Colonic mucosa (tissue), 4 donors: ENCODE data around the gene RPGR. TPM values are rescaled to one million over a fixed set of nuclear protein-coding genes. Genes with fewer than 3 reads are reported as not detected.

ENCODE experiments used
- DNase-seq: peaks from one replicate; pipeline ENCODE4 v3.0.0-alpha.2; 2020
- H3K27ac ChIP-seq: fragments of 200-600 bp; one replicate; pipeline ENCODE4 v1.8.0; 2021
- H3K27me3 ChIP-seq: fragments of 200-600 bp; one replicate; pipeline ENCODE4 v1.8.0; 2021
- H3K36me3 ChIP-seq: fragments of 200-600 bp; one replicate; pipeline ENCODE4 v1.8.0; 2021
- H3K4me1 ChIP-seq: fragments of 200-600 bp; one replicate; pipeline ENCODE4 v1.8.0; 2021; ENCODE audit warnings: mild to moderate bottlenecking
- H3K4me3 ChIP-seq: fragments of 200-600 bp; one replicate; pipeline ENCODE4 v1.8.0; 2021
- H3K9ac ChIP-seq, 2 donors: one replicate each; pipeline ENCODE4 v1.7.0; 2013; ENCODE audit warnings: control low read depth in 2 of 2, low read depth in 2 of 2, low read length in 2 of 2
- H3K9me3 ChIP-seq: fragments of 200-600 bp; one replicate; pipeline ENCODE4 v1.8.0; 2021
- CTCF ChIP-seq: fragments of 200-600 bp; IDR thresholded peaks from one replicate; pipeline ENCODE4 v1.8.0; 2022; ENCODE audit warnings: antibody characterized with exemption, mild to moderate bottlenecking
- intact Hi-C: fragments of 100-400 bp; cut with DNase I; formaldehyde crosslinking; loops from one replicate; pipeline ENCODE4 v1.14.1; 2022
- total RNA-seq, 2 donors: library from RNA; stranded (reverse); fragmentation: NEBNext Ultra II Directional in 1 of 2; extraction: Animal tissue kit (Norgen Biotek cat#: 25700) in 1 of 2; gene quantifications; one replicate each; pipeline ENCODE4 v1.2.1, GENCODE V29; 2021
- donor health status: healthy.
- donor health status: DM: no; HTN: no; CAD: no.
- donor health status: DM: no; HTN: no; CAD: no.

Gene RPGR
- total RNA-seq, 2 donors from 2014 or later = 8.3 to 9.8 TPM

GRCh38 chrX:38287674-38288073 is 39.6 kb downstream of the RPGR start:
- Histone ChIP-seq H3K27me3 (no peaks in the 10 kb centered on the region), H3K27ac (no peak overlapping the region), H3K9ac (no peak overlapping the region), H3K9me3 (no peaks in the 10 kb centered on the region), H3K4me3 (no peak overlapping the region), H3K4me1 (no peaks in the 10 kb centered on the region), H3K36me3 (no peaks in the 10 kb centered on the region)
- no peak for TF ChIP-seq CTCF
- intact Hi-C loops = no loop called here
- no peak for DNase-seq

- Histone ChIP-seq H3K4me1 (no peaks in the 10 kb centered on the region), H3K9me3 (no peaks in the 10 kb centered on the region), H3K27me3 (no peaks in the 10 kb centered on the region), H3K27ac (no peak overlapping the region), H3K36me3 (no peaks in the 10 kb centered on the region), H3K4me3 (no peak overlapping the region), H3K9ac (no peak overlapping the region)
- no peak for DNase-seq
- TF ChIP-seq CTCF = no peak
- intact Hi-C loops = no loop called here
Observed at GRCh38 chrX:38285649-38286048, 41.7 kb downstream of the RPGR start.

- no peak overlapping the region for H3K27ac ChIP-seq
- no peaks in the 10 kb centered on the region for H3K27me3 ChIP-seq
- intact Hi-C loops = no loop called here
- H3K4me3 ChIP-seq = no peak overlapping the region
- no peaks in the 10 kb centered on the region for H3K4me1 ChIP-seq
- no peak overlapping the region for H3K9ac ChIP-seq
- no peaks in the 10 kb centered on the region for H3K36me3 ChIP-seq
- DNase-seq = no peak
- no peaks in the 10 kb centered on the region for H3K9me3 ChIP-seq
- no peak for TF ChIP-seq CTCF
Observed at GRCh38 chrX:38282049-38282448, 45.3 kb downstream of the RPGR start.

- no peak for TF ChIP-seq CTCF
- no peak overlapping the region for H3K9ac ChIP-seq
- H3K36me3 ChIP-seq = no peaks in the 10 kb centered on the region
- no peaks in the 10 kb centered on the region for H3K9me3 ChIP-seq
- H3K4me3 ChIP-seq = no peak overlapping the region
- no peaks in the 10 kb centered on the region for H3K4me1 ChIP-seq
- no peak overlapping the region for H3K27ac ChIP-seq
- H3K27me3 ChIP-seq = no peaks in the 10 kb centered on the region
- intact Hi-C loops = no loop called here
- DNase-seq = no peak
Observed at GRCh38 chrX:38279188-38279587, 48.1 kb downstream of the RPGR start.

- no peaks in the 10 kb centered on the region for H3K36me3 ChIP-seq
- no peak for TF ChIP-seq CTCF
- no peak for DNase-seq
- H3K9me3 ChIP-seq = no peaks in the 10 kb centered on the region
- intact Hi-C loops = no loop called here
- no peak overlapping the region for H3K27ac ChIP-seq
- H3K4me3 ChIP-seq = no peak overlapping the region
- no peaks in the 10 kb centered on the region for H3K4me1 ChIP-seq
- no peaks in the 10 kb centered on the region for H3K27me3 ChIP-seq
- H3K9ac ChIP-seq = no peak overlapping the region
Observed at GRCh38 chrX:38278682-38279081, 48.6 kb downstream of the RPGR start.

GRCh38 chrX:38277802-38278201 is 49.5 kb downstream of the RPGR start:
- H3K9ac ChIP-seq = no peak overlapping the region
- DNase-seq = no peak
- H3K4me1 ChIP-seq = no peaks in the 10 kb centered on the region
- no peaks in the 10 kb centered on the region for H3K36me3 ChIP-seq
- no peaks in the 10 kb centered on the region for H3K27me3 ChIP-seq
- H3K9me3 ChIP-seq = no peaks in the 10 kb centered on the region
- no peak overlapping the region for H3K4me3 ChIP-seq
- no peak overlapping the region for H3K27ac ChIP-seq
- no peak for TF ChIP-seq CTCF
- intact Hi-C loops = no loop called here
